Measurements from ENCODE around the gene TRAPPC2L.

- TF ChIP-seq, protein P1, sequence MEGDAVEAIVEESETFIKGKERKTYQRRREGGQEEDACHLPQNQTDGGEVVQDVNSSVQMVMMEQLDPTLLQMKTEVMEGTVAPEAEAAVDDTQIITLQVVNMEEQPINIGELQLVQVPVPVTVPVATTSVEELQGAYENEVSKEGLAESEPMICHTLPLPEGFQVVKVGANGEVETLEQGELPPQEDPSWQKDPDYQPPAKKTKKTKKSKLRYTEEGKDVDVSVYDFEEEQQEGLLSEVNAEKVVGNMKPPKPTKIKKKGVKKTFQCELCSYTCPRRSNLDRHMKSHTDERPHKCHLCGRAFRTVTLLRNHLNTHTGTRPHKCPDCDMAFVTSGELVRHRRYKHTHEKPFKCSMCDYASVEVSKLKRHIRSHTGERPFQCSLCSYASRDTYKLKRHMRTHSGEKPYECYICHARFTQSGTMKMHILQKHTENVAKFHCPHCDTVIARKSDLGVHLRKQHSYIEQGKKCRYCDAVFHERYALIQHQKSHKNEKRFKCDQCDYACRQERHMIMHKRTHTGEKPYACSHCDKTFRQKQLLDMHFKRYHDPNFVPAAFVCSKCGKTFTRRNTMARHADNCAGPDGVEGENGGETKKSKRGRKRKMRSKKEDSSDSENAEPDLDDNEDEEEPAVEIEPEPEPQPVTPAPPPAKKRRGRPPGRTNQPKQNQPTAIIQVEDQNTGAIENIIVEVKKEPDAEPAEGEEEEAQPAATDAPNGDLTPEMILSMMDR (conservative IDR thresholded peaks at IDR 0.05; ENCODE audit: low read length): no peak
- no peak for TF ChIP-seq EZH2phosphoT487 (IDR thresholded peaks at IDR 0.05; ENCODE audit: borderline replicate concordance, low read depth, low read length)
Measured at GRCh38 chr16:88815227-88815626, 41.7 kb upstream of the TRAPPC2L start.
